Stimulated activated CD8-positive, alpha-beta memory T cell treated with anti-CD3 and anti-CD28 coated beads, Interleukin-2, amount 100 ng/mL, for 1 hour (primary cell): Measurements from ENCODE around the gene LAMB4.

Source experiments
- DNase-seq, 2 donors: peaks; one replicate each; pipeline ENCODE4 v3.0.0-alpha.2; 2020; ENCODE audit warnings: low read depth in 2 of 2

LAMB4 gene

GRCh38 chr7:108104324-108104723, 25.8 kb downstream of the LAMB4 start:
- DNase-seq: no peak

- DNase-seq: no peak
Measured at GRCh38 chr7:108103558-108104298, 26.4 kb downstream of the LAMB4 start.

- DNase-seq: no peak
Measured at GRCh38 chr7:108102671-108103312, 27.4 kb downstream of the LAMB4 start.

- DNase-seq: no peak
Measured at GRCh38 chr7:108101759-108102158, 28.4 kb downstream of the LAMB4 start.

- DNase-seq: no peak
Measured at GRCh38 chr7:108099713-108100112, 30.4 kb downstream of the LAMB4 start.

- no peak for DNase-seq
Measured at GRCh38 chr7:108097703-108098102, 32.5 kb downstream of the LAMB4 start.

- no peak for DNase-seq
Measured at GRCh38 chr7:108096996-108097395, 33.2 kb downstream of the LAMB4 start.

- DNase-seq: no peak
Measured at GRCh38 chr7:108094933-108095710, 35.0 kb downstream of the LAMB4 start.

GRCh38 chr7:108094346-108094745, 35.8 kb downstream of the LAMB4 start:
- no peak for DNase-seq

- no peak for DNase-seq
Measured at GRCh38 chr7:108093851-108094331, 36.3 kb downstream of the LAMB4 start.

GRCh38 chr7:108093341-108093740, 36.8 kb downstream of the LAMB4 start:
- no peak for DNase-seq

- no peak for DNase-seq
Measured at GRCh38 chr7:108091461-108091831, 38.7 kb downstream of the LAMB4 start.

GRCh38 chr7:108090791-108091460, 39.2 kb downstream of the LAMB4 start:
- DNase-seq: no peak

GRCh38 chr7:108089381-108089780, 40.8 kb downstream of the LAMB4 start:
- no peak for DNase-seq

GRCh38 chr7:108088729-108089128, 41.4 kb downstream of the LAMB4 start:
- DNase-seq: no peak

GRCh38 chr7:108087778-108088177, 42.4 kb downstream of the LAMB4 start:
- DNase-seq: no peak

GRCh38 chr7:108086962-108087361, 43.2 kb downstream of the LAMB4 start:
- no peak for DNase-seq

- DNase-seq: no peak
Measured at GRCh38 chr7:108086546-108086945, 43.6 kb downstream of the LAMB4 start.

- DNase-seq: no peak
Measured at GRCh38 chr7:108083980-108084379, 46.2 kb downstream of the LAMB4 start.

GRCh38 chr7:108079648-108080591, 50.2 kb downstream of the LAMB4 start:
- DNase-seq: no peak

GRCh38 chr7:108079276-108079647, 50.9 kb downstream of the LAMB4 start:
- DNase-seq: no peak
